Measurements from ENCODE around the gene RYR2.

The RYR2 gene

GRCh38 chr1:237789619-237790018 lies 747.6 kb downstream of the RYR2 start:
- TF ChIP-seq ZC3H10 (CRISPR knock-in tag; IDR thresholded peaks at IDR 0.05) (no peak), ISL1 (CRISPR knock-in tag; IDR thresholded peaks at IDR 0.05) (no peak), PATZ1 (CRISPR knock-in tag; IDR thresholded peaks at IDR 0.05; ENCODE audit: borderline replicate concordance) (no peak), ZNF70 (CRISPR knock-in tag; IDR thresholded peaks at IDR 0.05) (no peak), CSDC2 (CRISPR knock-in tag; IDR thresholded peaks at IDR 0.05) (no peak)
- ATAC-seq = no peak

GRCh38 chr1:237791592-237791991 lies 749.6 kb downstream of the RYR2 start:
- TF ChIP-seq BACH2 (CRISPR knock-in tag; IDR thresholded peaks at IDR 0.05; ENCODE audit: borderline replicate concordance) (no peak), ZNF565 (CRISPR knock-in tag; conservative IDR thresholded peaks at IDR 0.05; ENCODE audit: low read depth) (no peak), POU6F1 (CRISPR knock-in tag; IDR thresholded peaks at IDR 0.05; ENCODE audit: borderline replicate concordance, low read depth) (no peak), PATZ1 (CRISPR knock-in tag; IDR thresholded peaks at IDR 0.05; ENCODE audit: borderline replicate concordance) (no peak), TSHZ2 (CRISPR knock-in tag; IDR thresholded peaks at IDR 0.05) (no peak), GLIS3 (CRISPR knock-in tag; IDR thresholded peaks at IDR 0.05) (no peak), TCF4 (CRISPR knock-in tag; IDR thresholded peaks at IDR 0.05; ENCODE audit: borderline replicate concordance) (no peak), ESRRG (CRISPR knock-in tag; IDR thresholded peaks at IDR 0.05) (no peak), CREB5 (CRISPR knock-in tag; IDR thresholded peaks at IDR 0.05; ENCODE audit: low read depth) (no peak), ZC3H10 (CRISPR knock-in tag; IDR thresholded peaks at IDR 0.05) (no peak), CSDC2 (CRISPR knock-in tag; IDR thresholded peaks at IDR 0.05) (no peak), SNAI2 (CRISPR knock-in tag; IDR thresholded peaks at IDR 0.05) (no peak), CSRNP3 (CRISPR knock-in tag; IDR thresholded peaks at IDR 0.05) (no peak), ZNF8 (CRISPR knock-in tag; IDR thresholded peaks at IDR 0.05) (no peak)
- peak; percentile 12 for ATAC-seq

- TF ChIP-seq CREB5 (CRISPR knock-in tag; IDR thresholded peaks at IDR 0.05; ENCODE audit: low read depth) = no peak
- no peak for TF ChIP-seq CSDC2 (CRISPR knock-in tag; IDR thresholded peaks at IDR 0.05)
- TF ChIP-seq PPARA (CRISPR knock-in tag; IDR thresholded peaks at IDR 0.05; ENCODE audit: borderline replicate concordance) = no peak
- no peak for TF ChIP-seq SNAI2 (CRISPR knock-in tag; IDR thresholded peaks at IDR 0.05)
- no peak for TF ChIP-seq ZFP3 (CRISPR knock-in tag; IDR thresholded peaks at IDR 0.05)
- ATAC-seq = peak; percentile 18; the same call in 2 of the 3 replicates
Measured at GRCh38 chr1:237792149-237792548, 750.2 kb downstream of the RYR2 start.
